Activated CD8-positive, alpha-beta memory T cell treated with anti-CD3 and anti-CD28 coated beads for 48 hours (primary cell): ENCODE results near the gene RAP1GAP.
A peak's percentile ranks its signal among the peaks of the same experiment; 100 is the strongest.

Source experiments
- DNase-seq, 3 experiments: peaks; one replicate each; pipeline ENCODE4 v3.0.0-alpha.2; 2020; ENCODE audit warnings: low read depth in 2 of 3, low spot score in 2 of 3

RAP1GAP gene

DNA sequence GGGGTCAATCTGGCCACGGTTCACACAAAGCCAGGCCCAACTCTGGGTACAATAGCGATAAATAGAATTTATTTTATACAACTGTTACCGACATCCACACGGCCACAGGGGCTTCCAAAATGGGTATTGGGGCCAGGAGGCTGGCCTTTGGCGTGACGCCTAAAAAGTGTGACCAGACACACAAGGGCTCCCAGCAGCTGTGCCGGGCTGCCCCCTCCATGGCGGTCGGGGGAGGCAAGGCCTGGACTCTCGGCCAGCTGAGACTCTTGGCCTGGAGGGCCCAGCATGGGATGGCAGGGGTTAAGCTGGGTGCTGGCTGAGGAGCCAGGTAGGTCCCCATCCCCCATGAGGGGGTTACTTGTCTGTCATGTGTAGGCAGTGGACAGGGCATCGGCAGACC lies 73.0 kb downstream of the RAP1GAP start:
- DNase-seq = no peak

DNA sequence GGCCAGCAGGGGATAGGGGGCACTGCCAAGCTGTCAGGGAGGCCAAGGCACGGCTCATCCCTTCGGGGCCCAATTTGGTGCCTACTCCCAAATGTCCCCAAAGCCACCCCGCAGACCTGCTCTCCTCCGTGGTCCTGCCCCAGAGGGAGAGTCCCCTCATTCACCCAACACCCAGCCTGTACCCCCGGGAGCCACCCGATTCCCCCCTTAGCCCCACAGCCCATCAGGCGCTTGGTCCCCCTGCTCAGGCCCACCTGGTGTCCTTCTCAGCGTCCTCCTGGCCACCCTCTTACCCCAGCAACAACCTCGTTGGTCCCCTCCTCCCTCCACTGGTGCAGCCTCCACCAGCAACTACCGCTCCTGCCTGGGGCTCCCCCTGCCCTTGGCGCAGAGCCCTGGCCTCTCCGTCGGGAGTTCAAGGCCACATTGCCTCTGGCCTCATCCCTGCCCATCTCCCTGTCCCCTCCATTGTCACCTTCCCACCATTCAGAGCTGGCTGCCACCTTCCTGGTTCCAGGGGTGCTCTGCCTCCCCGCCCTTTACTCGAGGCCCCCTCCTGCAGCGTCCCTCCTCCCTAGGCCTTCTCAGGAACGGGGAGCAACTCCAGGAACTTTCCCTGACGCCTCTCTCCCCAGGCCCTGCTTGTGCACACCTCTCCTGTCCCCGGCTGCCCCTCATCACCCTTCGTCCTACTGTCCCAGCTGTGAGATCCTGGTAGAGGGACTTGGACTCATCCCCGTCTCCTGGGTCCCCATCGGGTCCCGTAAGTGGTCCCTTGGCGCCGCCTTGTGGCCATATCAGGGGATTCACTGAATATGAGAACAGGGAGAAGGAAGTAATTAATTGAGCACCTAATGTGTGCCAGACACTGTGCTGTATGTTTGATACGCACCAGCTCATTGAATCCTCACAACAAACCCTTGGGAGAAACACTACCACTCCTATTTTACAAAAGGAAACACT lies 73.9 kb downstream of the RAP1GAP start:
- peak; percentile 34 to 55 (median 34) for DNase-seq

DNA sequence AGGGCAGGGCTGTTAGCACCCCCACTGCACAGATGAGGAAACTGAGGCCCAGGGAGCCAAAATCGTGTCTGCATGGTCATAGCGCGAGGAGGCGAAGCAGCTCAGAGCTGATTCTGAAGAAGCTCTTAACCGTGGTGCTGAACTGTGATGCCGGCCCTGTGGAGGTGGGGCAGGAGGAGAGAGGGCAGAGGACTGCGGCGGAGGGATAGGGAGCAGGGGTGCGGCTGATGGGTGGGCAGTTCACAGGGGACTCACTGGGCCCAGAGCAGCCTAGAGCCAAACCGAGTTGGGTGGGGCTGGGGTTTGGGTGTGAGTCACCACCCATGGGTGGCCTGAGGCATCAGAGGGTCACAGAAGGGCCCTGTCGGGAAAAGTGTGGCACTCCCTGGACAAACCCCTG lies 74.7 kb downstream of the RAP1GAP start:
- no peak for DNase-seq

DNA sequence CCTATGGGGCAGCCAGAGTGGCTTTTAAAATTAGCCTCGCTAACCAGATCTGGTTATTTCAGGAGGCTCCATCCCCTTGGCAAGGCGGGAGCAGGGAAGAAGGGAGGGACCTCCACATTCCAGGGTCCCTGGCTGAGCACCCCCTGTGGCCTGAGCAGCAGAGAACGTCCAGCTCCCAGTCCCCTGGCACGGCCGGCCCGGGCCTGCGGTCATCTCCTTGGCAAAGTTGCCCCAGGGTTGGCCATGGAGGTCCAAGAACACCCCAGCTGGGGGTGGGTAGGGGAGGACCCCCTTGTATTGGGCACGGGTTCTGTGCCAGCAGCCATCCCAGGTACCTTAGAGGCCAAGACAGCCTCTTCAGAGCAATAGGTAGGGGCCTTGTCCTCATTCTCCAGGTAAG lies 75.9 kb downstream of the RAP1GAP start:
- no peak for DNase-seq

DNA sequence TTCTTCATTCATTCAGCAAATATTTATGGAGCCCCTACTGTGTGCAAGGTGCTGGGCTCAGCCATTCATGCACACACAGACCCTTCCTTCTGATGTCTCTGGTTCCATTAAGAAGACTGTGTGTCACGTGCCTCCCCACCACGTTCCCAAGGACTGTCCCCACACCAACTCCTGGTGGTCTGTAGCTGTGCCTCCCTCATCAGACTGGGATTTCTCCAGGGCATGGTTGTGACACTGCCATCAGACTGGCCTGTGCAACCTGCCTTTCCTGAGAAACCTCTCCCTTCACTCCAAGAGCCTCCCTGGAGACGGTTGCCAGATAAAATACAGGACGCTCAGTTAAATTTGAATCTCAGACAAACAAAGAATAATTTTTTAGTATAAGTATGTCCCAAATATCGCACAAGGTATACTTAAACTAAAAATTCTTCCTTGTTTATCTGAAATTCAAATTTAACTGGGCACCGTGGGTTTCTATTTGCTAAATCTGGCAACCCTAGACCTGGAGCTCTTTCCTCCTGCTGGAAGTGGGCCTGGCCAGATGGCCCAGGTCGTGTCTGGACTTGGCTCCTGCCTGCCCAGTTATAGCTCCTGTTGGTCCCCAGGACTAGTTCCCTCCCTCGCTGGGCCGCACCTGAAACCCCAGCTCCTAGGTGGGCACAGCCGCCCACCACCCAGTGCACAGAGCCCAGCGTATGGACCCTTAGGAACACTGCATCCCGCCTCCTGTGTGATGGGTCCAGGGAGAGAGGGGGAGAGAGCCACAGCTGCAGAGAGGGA lies 76.9 kb downstream of the RAP1GAP start:
- no peak for DNase-seq

DNA sequence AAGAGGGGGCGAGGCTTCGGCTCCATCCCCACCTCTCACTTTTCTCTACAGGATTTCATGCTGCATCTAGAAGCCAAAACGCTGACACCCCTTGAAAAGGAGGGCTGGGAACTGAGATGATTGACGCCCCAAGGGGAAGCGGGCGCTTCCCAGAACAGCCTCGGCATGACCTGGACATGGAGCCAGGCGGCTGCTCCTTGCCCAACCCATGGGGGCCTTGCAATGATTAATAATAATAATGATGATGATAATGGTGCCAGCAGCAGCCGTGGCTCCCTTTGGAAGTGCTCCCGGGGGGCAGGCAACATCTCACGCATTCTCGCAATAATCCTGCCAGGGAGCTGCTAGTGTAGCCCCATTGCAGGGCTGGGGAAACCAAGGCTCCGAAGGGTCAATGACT lies 78.2 kb downstream of the RAP1GAP start:
- DNase-seq = no peak

DNA sequence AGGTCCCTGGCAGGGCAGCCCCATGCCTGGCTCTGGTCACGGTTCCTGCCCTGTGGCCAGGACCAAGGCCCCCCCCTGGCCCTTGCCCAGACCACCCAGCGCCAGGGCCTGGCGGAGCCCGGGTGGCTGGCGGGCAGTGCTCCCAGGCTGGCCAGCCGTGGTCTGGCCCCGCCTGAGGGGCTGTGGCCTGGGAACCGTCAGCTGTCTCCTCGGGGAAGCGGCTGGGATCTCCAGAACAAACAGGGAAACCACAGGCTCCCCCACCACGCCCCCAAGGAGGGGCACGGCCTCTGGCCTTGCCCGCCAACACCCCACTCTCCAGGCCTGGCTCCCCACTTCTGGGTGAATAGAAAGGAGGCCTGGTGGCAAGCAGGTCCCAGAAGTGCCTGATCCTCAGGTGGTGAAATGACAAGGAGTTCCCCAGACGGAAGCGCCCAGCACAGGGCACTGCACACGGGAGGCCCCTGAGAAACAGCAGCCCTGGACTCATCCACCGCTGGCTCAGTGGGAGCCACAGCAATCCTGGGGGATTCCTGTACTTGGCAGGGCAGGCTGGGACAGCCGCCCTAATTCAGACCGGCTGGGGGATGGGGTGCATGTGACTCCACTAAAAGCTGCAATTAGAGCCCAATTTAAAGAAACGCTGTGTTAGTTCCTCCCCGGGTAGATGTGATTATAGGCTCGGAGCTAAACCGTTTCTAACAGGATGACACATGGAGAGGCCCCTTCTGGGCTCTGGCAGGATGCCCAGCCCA lies 78.9 kb downstream of the RAP1GAP start:
- DNase-seq = no peak

DNA sequence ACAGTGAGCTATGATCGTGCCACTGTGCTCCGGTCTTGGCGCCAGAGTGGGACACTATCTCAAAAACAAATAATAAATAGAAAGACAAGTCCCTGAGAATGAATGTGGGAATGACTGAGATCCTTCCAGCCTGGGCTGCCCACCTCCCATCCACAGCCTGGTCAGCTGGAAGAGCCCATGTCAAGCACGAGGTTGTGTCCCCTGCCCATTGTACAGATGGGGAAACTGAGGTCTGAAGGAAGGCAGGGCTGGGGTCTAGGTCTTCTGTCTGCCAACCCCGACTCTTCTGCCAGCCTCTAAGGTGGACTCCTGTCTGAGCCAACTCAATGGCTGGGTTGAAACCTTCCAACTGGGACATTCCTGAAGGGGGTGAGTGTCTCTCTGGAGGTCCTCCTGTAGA lies 79.5 kb downstream of the RAP1GAP start:
- DNase-seq = no peak

DNA sequence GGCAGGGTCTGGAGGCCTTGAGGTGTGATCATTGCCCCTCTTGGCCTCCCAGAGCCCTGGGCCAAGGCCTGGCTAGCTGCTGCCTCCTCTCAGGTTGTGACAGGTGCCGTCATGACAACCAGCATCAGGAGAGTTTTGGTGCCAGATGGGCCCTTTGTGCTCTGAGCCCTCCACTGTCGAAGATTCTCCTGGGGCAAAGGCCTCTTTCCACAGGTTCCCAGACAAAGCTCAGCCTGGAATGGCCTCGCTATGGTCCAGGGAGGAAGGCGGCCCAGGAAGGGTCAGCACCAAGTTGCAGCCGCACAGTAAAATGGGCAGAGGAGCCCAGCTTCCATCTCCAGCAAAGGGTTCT lies 81.6 kb downstream of the RAP1GAP start:
- DNase-seq = no peak

DNA sequence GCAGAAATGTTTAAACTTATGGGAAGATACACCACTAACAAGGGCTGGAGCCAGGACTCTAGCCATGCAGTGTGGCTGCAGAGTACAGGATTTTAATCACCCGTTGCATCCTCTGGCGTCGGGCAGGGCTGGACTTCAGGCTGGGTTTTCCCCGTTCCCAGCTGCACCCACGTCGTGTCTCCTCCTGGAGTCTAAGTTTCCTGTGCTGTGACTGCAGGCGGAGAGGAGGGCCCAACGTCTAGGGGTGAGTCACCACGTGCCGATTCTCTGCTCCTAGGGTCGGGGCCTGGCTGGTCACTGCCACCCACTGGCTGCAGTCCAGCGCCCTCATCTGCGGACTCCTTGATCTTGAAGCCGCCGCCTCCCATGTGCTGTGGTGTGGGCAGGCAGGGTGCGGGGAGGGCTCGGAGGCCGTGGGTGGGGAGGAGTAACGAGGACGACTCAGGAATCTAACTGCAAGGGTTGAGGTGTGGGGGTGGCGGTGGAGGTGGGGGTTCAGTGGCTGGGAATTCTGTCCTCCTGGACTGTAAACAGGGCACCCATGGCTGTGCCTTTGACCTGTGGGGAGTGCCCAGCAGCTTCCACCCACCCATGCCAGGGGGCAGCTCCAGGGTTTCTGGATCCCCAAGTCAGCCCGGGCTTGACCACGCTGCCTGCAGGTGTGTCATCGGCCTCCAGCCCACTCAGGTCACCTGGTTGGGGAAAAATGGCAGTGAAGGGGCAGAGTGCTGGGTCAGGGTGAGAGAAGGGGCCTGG lies 82.1 kb downstream of the RAP1GAP start:
- no peak for DNase-seq

DNA sequence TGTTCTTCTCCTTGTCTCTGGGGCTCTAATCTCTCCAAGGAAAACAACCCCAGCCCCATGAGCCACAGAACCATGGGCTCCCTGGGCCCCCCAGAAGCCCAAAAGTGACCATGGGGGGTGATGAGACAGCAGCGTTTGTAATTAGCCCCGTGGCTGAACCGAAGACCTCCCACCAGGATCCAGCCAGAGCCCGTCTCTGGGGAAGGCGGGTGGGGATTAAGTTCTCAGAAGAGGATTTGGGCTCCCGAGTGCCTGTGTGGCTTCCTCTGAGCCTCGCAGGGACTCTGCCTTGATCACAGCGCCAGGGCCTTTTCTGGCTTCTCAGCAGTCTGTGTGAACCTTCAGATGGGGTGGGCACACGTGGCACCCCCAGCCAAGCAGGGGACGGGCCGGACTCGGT lies 82.9 kb downstream of the RAP1GAP start:
- DNase-seq = no peak

DNA sequence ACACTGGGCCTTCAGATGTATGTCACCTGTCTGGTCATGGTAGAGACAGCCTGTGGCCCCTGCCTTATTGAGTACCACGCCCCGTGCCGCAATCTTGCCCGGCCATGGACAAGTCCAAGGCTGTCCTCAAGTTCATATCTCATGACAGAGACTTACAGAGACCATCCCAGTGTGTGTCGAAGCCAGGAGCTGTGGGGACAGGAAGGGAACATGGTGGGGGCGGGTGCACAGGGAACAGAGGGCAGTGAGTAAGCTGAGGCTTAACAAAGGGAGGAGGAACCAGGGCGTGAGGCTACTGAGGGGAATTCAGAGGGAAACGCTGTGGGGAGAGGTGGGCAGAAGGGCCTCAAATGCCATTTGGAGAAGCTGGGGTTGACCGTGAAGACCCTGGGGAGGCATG lies 84.1 kb downstream of the RAP1GAP start:
- DNase-seq = no peak

DNA sequence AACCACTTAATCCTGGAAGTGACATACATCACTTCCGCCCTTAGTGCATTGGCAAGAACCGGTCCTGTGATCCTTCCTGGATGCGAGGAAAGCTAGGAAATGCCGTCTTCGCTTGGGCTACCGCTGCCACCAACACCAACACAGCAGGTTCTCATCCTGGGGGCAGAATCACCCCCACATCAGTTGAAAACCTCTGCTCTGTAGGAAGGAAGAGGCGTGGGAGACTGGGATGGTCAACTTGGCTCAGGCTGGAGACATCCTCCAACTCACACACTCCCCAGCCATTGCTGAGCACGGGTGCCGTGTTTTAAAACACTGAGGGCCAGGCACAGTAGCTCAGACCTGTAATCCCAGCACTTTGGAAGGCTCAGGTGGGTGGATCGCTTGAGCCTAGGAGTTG lies 85.1 kb downstream of the RAP1GAP start:
- no peak for DNase-seq

DNA sequence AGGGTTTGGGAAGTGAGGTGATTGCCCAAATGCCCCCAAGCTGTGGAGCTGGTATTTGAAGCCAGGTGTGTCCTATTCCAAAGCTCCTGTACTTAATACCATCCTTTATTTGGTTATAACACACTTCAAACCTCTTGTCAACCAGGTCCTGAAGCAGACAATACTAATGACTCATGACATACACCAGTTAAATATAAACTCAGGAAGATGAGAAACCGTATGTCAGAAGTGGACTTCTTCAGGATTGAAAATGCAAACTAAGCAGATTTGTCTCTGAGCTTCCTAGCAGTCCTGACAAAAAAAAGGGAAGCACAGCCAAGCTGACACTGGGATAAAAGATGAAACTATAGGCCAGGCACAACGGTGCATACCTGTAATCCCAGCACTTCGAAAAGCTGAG lies 89.4 kb downstream of the RAP1GAP start:
- no peak for DNase-seq

DNA sequence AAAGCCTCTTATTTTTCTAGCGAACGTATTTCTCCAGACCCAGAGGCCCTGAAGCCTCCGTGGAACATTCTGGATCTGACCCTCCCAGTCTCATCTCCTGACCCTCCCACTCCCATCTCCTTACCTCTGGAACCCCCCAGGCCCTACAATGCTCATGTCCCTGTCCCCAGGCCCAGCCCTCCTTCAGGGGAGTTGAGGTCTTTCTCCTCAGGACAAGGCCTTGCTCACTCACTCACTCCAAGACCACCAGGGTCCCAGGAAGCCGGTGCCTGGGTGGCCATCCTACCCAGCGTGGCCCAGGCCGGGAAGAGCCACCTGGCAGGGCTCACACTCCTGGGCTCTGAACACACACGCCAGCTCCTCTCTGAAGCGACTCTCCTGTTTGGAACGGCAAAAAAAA lies 91.2 kb downstream of the RAP1GAP start:
- DNase-seq = no peak

DNA sequence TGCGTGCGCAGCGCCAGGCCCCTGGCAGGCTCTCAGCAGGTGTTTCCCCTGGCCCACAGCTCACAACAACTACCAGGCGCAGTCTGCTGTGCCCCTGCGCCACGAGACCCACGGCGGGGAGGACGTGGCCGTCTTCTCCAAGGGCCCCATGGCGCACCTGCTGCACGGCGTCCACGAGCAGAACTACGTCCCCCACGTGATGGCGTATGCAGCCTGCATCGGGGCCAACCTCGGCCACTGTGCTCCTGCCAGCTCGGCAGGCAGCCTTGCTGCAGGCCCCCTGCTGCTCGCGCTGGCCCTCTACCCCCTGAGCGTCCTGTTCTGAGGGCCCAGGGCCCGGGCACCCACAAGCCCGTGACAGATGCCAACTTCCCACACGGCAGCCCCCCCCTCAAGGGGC lies 91.8 kb downstream of the RAP1GAP start:
- DNase-seq = no peak

DNA sequence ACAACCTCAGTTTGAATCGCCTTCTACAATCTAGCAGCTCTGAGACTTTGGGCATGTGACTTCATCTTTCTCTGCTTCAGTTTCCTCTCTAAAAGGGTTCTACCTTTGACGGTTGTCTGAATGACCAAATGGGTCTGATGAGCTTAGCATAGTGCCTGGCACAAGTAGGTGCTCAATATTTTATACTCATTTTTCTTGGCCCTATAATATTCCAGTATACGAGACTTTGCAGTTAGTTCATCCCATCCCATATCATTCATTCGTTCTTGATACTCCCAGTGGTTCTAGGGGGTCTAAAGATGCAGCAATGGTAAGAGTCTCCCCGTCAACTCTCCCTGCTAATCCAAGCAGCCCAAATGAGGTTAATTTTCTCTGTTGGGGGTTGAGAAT lies 92.4 kb downstream of the RAP1GAP start:
- DNase-seq = no peak

DNA sequence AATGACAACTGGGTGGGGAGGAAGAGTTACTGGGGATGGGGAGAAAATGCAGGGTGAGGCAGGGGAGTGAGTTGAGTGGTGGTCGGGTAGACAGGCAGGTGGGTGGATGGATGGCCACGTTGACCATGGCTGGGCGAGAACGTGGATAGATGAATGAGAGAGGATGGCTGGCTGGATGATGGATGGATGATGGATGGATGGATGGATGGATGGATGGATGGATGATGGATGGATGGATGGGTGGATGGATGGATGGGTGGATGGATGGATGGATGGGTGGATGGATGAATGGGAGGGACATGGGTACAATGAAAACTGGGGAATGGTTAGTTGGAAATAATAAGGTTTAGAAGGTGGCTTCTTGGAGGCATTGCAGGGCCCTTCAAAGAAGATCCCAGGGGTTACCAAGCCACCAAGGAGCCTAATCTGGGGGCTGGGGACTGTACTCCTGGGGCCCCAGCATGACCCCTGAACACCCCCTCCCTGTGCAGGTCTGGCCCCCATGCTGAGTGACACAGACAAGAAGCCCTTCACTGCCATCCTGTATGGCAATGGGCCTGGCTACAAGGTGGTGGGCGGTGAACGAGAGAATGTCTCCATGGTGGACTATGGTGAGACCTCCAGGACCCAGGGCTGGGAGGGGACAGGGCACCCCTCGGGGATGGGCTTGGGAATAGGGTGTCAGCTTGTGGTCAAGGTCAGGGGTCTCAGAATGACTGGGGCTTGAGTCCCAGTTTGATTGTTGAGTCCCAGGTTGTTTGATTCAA lies 92.9 kb downstream of the RAP1GAP start:
- DNase-seq = no peak

DNA sequence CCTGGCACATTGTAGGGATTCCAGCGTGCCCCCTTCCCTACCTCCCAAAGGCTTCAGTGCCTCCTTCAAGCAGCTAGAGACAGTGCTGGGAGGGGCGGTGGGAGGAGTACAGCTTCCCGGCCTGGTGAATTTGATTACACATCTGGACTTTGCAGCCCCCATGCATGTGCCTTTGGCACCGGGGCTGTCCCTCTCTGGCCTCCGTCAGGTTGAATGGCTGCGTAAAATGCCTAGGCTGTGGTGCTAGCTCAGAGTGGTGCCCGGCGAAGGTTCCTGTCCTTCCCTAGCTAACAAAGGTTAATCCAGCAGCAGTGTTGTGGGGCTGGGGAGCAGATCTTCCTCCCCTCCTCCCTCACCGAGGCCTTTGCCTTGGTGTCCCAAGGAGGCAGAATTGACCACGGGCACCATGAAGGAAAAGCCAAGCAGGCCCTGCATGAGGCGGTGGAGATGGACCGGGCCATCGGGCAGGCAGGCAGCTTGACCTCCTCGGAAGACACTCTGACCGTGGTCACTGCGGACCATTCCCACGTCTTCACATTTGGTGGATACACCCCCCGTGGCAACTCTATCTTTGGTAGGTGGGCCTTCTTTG lies 93.7 kb downstream of the RAP1GAP start:
- DNase-seq = no peak
